GM18508 (cell line): ENCODE results near the gene ERI3.
"Not testable (repeated sequence)": the region's sequence is repeated elsewhere in the genome, so short reads cannot be mapped to it uniquely, and the experiment has no call there.

Experiments
- ATAC-seq: cut with Tn5 transposase; IDR thresholded peaks from one replicate; pipeline ENCODE4 v1.9.1; 2021; ENCODE audit warnings: moderate number of reproducible peaks; ENCODE audit not compliant: insufficient read depth, unreplicated experiment

The ERI3 gene

DNA sequence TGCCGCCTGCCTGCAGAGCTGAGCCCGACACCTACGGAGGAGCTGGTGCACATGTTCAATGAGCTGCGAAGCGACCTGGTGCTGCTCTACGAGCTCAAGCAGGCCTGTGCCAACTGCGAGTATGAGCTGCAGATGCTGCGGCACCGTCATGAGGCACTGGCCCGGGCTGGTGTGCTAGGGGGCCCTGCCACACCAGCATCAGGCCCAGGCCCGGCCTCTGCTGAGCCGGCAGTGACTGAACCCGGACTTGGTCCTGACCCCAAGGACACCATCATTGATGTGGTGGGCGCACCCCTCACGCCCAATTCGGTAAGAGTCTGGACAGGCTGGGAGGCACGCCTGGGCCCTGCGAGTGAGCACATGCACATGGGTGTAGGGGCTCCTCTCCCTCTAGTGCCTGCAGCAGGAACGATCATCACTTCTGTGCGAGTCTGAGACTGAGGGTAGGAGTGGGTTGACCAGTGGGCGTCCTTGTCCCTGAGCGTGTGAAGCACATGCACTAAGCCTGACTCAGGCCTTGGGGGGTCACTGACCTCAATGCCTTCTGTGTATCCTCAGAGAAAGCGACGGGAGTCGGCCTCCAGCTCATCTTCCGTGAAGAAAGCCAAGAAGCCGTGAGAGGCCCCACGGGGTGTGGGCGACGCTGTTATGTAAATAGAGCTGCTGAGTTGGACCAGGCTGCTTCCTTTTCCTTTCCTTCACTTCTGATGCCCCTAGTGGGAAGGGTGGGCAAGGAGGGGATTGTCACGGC, 134.9 kb downstream of the ERI3 start:
- no peak for ATAC-seq

DNA sequence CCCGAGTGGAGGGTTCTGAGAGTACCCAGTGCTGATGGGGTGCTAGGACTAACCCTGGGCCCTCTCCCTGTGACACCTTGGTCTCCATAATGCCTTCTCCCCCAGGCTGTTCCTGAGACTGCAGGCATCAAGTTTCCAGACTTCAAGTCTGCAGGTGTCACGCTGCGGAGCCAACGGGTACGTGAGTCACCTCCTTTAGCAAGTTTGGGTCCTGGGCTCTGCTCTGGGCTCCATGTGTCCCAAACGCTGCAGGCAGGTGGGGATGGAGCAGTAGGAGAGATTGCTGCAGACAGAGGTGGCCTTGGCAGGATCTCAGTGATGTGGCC, 135.8 kb downstream of the ERI3 start:
- ATAC-seq, result no peak

- no peak for ATAC-seq
Observed at GRCh38 chr1:44218503-44219300, 136.4 kb downstream of the ERI3 start.

DNA sequence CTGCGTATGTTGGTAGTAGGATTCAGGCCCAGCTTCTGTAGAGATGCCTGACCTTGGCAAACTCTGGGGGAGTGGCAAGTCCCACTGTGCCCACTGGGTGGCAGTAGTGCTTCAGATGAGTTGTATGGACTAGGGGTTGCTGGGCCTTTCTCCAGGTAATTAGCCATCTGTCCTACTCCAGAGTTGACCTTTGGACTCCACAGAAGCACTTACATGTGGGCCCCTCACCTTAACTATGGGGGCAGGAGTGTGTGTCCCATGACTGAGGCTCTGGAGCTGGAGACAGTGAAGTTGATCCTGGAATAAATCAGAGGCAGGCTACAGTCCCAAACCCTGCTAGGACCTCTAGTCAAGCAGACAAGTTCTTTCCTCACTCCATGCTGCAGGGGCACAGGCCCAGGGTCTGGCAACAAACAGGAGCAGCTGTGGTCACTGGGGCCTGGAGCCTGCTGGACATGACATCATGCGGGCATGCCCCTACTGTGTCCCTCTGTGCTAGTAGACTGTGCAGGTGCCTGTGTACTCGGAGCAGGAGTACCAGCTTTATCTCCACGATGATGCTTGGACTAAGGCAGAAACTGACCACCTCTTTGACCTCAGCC, 137.1 kb downstream of the ERI3 start:
- ATAC-seq, result no peak

DNA sequence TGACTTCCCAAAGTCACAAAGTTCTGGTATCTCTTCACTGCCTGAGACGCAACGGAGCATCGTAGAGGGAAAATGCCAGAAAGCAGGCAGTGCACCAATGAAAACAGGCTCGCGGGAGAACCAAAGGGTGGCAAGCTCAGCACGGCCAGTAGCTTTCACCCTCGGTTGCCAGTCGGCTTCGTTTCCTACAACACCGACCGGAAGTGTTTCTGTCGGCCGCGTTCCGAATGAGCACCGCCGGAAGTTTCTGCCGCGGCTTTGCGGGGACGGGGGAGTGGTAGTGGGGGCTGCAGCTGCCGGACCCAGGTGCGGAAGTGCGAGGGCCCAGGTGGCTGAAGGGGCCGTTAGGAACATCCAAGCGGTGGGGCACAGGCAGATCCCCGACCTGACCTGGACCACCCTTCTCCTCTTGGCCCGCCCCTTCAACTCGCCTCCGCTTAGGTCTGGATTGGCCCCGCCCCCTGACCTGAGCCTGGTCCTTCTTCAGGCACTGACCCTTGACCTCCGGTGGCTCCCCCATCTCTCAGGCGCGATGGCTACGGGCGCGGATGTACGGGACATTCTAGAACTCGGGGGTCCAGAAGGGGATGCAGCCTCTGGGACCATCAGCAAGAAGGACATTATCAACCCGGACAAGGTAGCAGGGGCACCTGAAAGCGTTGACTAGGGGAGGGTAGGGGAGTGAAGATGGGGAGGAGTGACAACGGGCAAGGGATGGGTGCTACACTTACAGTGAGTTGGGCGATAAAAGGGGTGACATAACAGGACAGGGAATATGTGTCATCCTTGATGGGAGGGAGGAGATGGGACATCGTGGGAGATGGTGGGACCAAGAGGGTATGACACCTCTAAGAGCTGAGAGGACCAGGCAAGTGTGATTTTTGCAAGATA, 141.6 kb downstream of the ERI3 start, which contains the start of gene DMAP1:
DMAP1 (plus strand) TSS at position 250 of the 891 bp plus-strand sequence; CDS start at position 533, 283 bp downstream.
- no peak for ATAC-seq

- ATAC-seq, result no peak
Observed at GRCh38 chr1:44212355-44213221, 142.5 kb downstream of the ERI3 start.

DNA sequence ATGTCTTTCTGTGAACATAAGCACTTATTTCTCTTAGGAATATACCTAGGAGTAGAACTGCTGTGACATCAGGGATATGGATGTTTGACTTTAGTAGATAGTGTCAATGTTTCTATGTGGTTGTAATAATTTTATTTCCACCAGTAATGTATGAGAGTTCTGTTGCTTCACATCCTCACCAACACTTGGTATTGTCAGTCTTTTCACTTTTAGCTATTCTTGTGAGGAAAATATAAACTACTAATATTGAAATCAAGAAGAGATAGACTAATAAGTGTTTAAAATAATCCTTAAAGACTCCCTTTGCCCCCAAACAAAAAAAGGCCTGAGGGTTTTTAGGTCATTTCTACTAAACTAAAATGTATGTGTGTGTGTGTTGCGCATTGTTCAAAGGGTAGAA, 144.5 kb downstream of the ERI3 start:
- no peak for ATAC-seq

DNA sequence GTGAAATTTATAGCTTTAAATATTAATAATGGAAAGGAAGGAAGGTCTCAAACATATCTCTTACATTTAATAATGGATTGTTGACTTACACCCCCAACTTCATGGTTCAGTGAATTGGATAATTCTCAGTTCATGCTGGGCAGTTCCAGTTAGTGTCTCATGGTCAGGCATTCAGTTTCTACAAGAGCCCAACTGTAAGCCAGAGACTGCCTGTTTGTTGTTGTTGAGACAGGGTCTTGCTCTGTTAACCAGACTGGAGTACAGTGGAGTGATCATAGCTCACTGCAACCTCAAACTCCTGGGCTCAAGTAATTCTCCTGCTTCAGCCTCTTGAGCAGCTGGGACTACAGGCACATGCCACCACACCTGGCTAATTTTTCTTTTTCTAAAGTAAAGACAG, 146.8 kb downstream of the ERI3 start:
- ATAC-seq, result no peak

DNA sequence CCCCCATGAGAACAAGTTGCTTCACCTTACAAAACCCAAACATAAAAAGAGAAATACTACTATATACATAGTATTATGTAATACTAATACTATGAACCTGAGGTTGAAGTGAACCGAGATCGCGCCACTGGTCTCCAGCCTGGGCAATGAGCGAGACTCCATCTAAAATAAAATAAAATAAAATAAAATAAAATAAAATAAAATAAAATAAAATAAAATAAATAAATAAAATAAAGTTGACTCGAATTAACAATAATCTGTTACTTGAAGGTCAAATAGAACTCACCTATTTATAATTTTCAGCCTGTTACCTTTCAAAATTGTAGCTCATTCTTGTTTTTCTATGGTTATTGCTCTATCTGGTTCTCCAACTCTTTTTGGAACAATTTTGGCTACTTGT, 148.5 kb downstream of the ERI3 start:
- ATAC-seq, result not testable (repeated sequence)

GRCh38 chr1:44200336-44200735, 154.7 kb downstream of the ERI3 start:
- no peak for ATAC-seq

DNA sequence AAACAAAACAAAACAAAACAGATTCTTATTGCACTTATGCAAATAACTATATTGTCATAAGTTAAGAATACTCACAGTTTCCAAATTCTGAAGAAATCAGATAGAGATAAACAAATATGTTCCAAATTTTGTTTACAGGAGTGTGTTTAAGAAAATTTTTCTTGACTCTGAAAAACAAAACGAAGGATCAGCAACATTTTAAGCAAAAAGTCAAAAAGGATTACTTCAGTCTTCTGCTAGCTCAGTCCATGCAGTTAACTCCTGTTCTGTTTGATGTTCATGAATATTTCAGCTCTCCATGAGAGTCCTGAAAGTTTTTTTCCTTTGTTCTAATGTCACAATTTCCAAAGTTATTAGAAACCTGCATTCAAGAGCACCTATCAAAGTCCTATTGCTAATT, 180.4 kb downstream of the ERI3 start:
- ATAC-seq, result no peak
